ENCODE data around the gene CRY2. TPM values are rescaled to one million over a fixed set of nuclear protein-coding genes. Genes with fewer than 3 reads are reported as not detected.
A peak's percentile ranks its signal among the peaks of the same experiment; 100 is the strongest.

CRY2 gene
- total RNA-seq, 4 donors from 2014 or later = 36.4 to 85.9 (median 37.9) TPM

DNA sequence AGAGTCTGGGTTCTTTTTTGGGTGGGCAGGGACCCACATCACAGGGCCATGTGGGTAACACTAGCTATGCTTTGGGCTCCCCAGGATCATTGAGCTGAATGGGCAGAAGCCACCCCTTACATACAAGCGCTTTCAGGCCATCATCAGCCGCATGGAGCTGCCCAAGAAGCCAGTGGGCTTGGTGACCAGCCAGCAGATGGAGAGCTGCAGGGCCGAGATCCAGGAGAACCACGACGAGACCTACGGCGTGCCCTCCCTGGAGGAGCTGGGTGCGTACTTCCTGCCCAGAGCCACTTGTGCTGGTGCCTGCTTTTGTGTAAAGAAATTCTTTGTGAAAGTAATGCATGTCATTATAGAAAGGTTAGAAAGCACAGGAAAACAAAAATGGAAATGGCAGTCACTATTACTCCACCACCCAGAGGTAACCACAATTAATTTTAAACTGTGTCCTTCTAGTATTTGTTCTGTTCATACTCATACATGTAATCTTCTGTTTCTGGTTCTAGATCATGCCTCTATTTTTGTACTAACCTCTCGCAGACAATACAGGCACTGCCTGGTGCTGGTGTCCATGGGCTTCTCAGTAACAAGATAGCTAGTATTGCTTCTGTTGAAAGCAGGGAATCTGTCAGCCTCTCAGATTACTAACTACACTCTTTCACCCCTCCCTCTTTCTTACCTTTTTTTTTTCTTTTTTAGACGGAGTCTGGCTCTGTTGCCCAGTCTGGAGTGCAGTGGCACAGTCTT is 13.7 kb downstream of the CRY2 start:
- in situ Hi-C loops (cut with MboI; ENCODE audit: low sequenced_read_pairs in 4 of 4) (no loop called here), intact Hi-C loops (cut with DNase I; ENCODE audit: low total_unique reads) (loop anchor here (5.0 to 10.0 kb wide), 2 partner anchors 56 to 264 kb away; partner anchors contain the start of genes PEX16 and PHF21A)
- Histone ChIP-seq H3K4me1 (peaks cover 55 to 56% of the 10 kb centered on the region in 2 donors), H3K36me3 (peaks cover 0 to 48% of the 10 kb centered on the region in 2 donors), H3K27me3 (no peaks in the 10 kb centered on the region), H3K27ac (peak overlapping the region; percentile 91 to 99 (median 99)), H3K9me3 (no peaks in the 10 kb centered on the region), H3K4me3 (no peak overlapping the region)
- DNase-seq (peak; percentile 34 to 67), ATAC-seq (peak; percentile 65 to 75)
- no peak for TF ChIP-seq POLR2A (IDR thresholded peaks at IDR 0.05)
- no peak for TF ChIP-seq CTCF (IDR thresholded peaks at IDR 0.05 in 4 of 5, conservative IDR thresholded peaks at IDR 0.05 in 1 of 5)

DNA sequence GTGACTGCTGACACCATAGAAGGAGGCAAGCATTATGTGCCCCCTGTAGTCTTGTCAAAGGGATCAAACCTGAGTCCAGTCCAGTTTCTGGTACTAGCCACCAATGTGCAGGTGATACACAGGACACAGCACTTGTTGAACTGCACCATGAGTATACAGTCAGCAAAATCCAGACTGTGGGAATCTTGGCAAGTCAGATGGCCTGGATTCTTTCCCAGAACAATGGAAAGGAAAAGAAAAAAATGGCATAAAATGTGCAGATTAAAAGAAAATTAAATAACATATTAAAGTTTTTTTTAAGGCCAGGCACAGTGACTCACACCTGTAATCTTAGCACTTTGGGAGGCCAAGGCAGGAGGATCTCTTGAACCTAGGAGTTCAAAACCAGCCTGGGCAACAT is 16.8 kb downstream of the CRY2 start:
- peak overlapping the region in 1 of 4 donors; percentile 1 for H3K27ac ChIP-seq
- no peaks in the 10 kb centered on the region for H3K27me3 ChIP-seq
- ATAC-seq (no peak), DNase-seq (no peak)
- intact Hi-C loops (cut with DNase I; ENCODE audit: low total_unique reads) (loop anchor here (5.0 to 10.0 kb wide), 2 partner anchors 53 to 261 kb away; partner anchors contain the start of genes PEX16 and PHF21A), in situ Hi-C loops (cut with MboI; ENCODE audit: low sequenced_read_pairs in 4 of 4) (no loop called here)
- no peaks in the 10 kb centered on the region for H3K9me3 ChIP-seq
- peaks cover 0 to 79% of the 10 kb centered on the region in 2 donors for H3K36me3 ChIP-seq
- TF ChIP-seq POLR2A (IDR thresholded peaks at IDR 0.05) = no peak
- no peak for TF ChIP-seq CTCF (IDR thresholded peaks at IDR 0.05 in 4 of 5, conservative IDR thresholded peaks at IDR 0.05 in 1 of 5)
- no peak overlapping the region for H3K4me3 ChIP-seq
- H3K4me1 ChIP-seq = peaks cover 24 to 25% of the 10 kb centered on the region in 2 donors

- H3K4me1 ChIP-seq = no peaks in the 10 kb centered on the region
- H3K27ac ChIP-seq = no peak overlapping the region
- in situ Hi-C loops (cut with MboI; ENCODE audit: low sequenced_read_pairs in 4 of 4) (no loop called here), intact Hi-C loops (cut with DNase I; ENCODE audit: low total_unique reads) (loop anchor here (10.0 kb wide), 1 partner anchor 255 kb away; the partner anchor contains the start of gene PHF21A)
- ATAC-seq (no peak), DNase-seq (no peak)
- no peaks in the 10 kb centered on the region for H3K9me3 ChIP-seq
- H3K27me3 ChIP-seq = no peaks in the 10 kb centered on the region
- peaks cover 0 to 100% of the 10 kb centered on the region in 2 donors for H3K36me3 ChIP-seq
- no peak overlapping the region for H3K4me3 ChIP-seq
- no peak for TF ChIP-seq CTCF (IDR thresholded peaks at IDR 0.05 in 4 of 5, conservative IDR thresholded peaks at IDR 0.05 in 1 of 5)
- no peak for TF ChIP-seq POLR2A (IDR thresholded peaks at IDR 0.05)
Measured at GRCh38 chr11:45869551-45869950, 22.3 kb downstream of the CRY2 start.

GRCh38 chr11:45870706-45871105 is 23.4 kb downstream of the CRY2 start:
- in situ Hi-C loops (cut with MboI; ENCODE audit: low sequenced_read_pairs in 4 of 4) (no loop called here), intact Hi-C loops (cut with DNase I; ENCODE audit: low total_unique reads) (loop anchor here (5.0 kb wide), 1 partner anchor 137 kb away; no protein-coding TSS in a partner anchor)
- TF ChIP-seq CTCF (IDR thresholded peaks at IDR 0.05 in 4 of 5, conservative IDR thresholded peaks at IDR 0.05 in 1 of 5) (no peak), POLR2A (IDR thresholded peaks at IDR 0.05) (no peak)
- Histone ChIP-seq H3K4me1 (no peaks in the 10 kb centered on the region), H3K4me3 (no peak overlapping the region), H3K27ac (no peak overlapping the region), H3K27me3 (no peaks in the 10 kb centered on the region), H3K36me3 (peaks cover 0 to 99% of the 10 kb centered on the region in 2 donors), H3K9me3 (no peaks in the 10 kb centered on the region)
- DNase-seq (no peak), ATAC-seq (no peak)

All from gastrocnemius medialis (tissue), 4 donors.